ENCODE results near the gene LHFPL3.

Gene LHFPL3

DNA sequence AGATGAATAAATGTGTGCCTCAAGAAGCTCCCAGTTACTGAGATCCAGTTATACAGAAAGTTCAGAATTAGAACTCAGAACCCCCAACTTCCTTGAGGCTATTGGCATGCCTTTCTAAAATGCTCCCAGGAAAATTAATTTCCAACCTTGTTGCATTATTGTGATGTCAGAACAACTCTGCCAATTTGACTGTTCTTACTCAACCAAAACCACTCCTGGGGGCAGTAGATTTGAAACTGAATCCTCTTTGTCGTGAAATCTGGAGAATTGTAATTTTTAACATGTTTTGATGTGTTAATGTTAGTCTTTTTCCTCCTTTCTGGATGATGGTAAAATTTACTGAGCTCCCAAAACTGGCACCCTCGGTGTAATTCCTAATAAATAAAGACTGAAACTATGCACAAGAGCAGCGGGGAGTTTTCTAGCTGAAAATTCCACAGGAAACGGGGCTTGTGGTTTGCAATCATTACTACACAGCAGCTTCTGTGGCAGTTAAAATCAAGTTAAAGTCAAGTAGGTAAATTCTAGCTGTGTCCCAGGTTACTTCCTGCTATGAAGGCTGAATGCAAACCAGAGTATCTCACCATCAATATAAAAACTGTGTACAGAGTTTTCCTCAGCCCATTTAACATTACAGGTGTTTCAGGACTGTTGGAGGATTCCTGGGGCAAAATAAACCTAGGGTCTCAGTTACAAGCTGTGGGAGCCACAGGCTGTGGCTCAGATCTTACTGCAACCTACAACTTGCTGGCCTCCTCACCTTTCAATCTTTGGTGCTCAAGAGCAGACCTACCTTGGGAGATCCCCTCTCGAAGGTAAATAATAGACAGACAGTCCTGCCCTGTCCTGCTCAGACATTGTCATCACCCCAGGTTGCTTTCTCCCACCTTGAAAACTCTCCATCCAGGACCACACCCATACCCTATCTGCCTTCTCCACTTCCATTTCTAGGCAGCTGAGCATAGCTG lies 529.3 kb downstream of the LHFPL3 start:
- DNase-seq, result no peak

- no peak for DNase-seq
Measured at GRCh38 chr7:104859754-104860426, 531.5 kb downstream of the LHFPL3 start.

DNA sequence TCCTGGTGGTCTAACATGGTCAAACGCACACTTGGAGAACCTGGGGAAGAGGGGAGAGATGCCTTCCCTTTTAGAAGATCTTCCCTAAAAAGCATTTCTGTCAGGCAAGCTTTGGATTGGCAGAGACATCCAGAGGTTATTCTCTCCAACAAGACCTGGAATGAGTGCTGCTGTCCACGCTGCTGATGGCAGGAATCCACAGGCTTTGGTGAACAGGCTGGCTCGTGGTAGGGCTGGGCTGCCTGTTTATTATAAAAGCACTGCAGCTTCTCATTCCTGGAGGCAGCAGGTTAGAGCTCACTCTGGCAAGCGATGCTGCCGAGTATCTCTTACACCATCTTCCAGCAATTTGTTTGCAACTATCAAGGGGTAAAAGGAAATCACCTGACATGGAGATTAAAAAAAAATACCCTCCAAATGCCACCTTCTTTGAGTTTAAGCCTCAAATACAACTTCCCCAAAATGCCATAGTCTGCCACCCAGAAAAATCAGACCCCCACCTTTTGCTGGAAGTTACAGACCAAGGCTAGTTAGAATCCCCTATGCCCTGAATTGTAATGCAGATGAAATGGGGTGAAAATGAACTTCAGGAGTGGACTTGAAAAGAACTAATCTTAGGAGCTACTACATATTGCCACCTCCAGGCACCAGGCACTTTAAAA lies 533.5 kb downstream of the LHFPL3 start:
- no peak for DNase-seq

DNA sequence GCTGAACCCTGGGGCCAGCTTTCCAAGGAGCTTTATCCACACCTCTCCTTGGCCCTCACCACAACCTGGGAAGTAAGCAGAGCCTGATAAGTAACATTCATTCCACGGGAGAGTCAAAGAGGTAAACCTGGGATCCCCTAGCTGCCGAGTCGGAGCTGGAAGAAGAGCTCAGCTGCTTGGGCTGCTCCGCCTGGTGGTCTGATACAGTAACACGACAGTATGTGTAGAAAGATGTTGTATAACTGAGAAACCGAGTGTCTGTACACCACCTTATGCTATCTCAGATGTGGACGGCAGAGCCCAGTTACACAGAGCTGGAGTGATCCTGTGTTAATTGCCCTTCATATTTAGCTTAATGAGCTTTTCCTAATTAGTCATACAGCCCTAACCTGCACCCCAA lies 534.3 kb downstream of the LHFPL3 start:
- no peak for DNase-seq

- no peak for DNase-seq
Measured at GRCh38 chr7:104873401-104873800, 545.0 kb downstream of the LHFPL3 start.

DNA sequence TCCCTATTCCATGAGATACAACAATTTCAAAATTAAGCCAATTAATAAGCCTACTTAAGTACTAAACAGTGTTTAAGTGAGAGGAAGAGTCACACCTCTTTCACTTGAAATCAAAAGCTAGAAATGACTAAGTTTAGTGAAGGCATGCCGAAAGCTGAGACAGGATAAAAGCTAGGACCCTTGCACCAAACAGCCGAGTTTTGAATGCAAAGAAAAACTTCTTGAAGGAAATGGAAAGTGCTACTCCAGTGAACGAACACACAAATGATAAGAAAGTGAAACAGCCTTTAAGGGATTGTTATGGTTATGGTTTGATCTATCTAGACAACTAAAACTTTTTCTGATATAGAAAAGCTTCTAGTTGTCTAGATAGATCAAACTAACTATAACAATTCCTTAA lies 550.2 kb downstream of the LHFPL3 start:
- no peak for DNase-seq

DNA sequence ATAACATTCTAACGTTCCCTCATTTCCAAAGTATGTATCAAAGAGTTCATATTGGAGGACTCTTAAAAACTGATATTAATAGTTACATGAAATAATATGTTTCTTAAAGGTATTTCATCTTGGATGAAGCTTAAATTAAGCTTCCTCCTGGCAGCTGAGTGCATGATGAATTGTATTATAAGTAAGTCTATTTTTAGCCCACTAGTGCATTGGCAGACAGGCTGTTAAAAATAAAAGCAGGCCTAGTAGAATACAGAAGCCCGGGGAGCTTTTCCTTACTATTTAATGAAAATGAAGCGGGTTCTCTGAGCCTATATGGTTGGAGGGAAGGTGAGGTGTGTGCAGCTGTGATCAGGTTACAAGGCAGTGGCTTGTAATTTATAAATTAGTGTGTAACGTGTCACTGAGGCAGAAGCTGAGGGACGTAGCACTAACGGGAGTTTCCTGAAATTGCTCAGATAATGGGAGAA lies 554.9 kb downstream of the LHFPL3 start:
- no peak for DNase-seq

DNA sequence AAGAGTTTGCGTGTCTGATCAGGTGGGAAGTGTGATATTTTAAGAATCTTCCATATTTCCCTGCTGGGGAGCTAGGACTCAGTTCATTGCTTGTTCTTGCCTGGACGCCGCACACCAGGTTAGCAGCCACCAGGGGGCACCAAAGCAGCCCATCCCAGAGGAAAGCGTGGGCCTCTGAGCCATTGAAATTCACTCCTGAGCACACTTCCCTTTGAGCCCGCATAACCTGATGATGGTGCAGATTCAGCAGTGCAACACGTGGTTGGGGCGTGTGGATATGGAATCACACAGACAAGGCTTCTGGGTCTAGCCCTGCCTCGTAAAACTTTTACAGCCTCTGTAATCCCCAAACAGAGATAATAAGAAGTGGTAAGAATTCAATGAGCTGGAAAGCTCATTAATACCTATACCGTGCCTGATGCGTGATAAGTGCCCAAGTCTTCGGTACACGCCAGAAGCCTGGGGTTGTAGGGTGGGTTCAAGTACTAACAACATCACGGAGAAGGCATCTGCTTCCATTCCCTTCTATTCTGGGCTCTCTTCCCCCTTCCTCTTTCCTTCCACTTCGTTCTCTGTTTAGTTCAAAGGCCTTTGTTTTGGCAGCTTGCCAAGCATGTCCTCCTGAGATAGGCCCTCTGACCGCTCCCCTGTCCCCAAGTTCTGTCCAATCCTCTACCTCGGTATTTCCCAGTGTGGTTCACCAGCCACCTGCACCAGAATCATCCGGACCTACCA lies 555.5 kb downstream of the LHFPL3 start:
- peak; percentile 79 for DNase-seq

DNA sequence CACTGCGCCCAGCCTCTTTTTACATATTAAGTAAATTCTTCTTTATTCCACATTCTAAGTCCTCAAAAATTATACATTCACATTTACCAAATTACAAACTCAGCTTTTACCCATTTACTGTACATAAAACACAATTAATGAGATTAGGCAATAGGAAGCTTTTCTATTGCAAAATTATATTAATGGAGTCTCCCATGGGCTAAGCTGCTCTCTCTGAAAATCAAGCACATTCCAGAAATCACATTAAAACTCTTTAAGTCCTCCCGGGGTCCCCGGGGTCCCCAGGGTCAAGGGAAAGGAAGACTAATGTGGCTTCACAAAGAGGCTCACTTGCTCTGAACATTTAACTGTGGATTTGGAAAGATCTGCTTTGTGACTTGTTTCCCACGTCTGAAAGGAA lies 558.2 kb downstream of the LHFPL3 start:
- DNase-seq, result no peak

DNA sequence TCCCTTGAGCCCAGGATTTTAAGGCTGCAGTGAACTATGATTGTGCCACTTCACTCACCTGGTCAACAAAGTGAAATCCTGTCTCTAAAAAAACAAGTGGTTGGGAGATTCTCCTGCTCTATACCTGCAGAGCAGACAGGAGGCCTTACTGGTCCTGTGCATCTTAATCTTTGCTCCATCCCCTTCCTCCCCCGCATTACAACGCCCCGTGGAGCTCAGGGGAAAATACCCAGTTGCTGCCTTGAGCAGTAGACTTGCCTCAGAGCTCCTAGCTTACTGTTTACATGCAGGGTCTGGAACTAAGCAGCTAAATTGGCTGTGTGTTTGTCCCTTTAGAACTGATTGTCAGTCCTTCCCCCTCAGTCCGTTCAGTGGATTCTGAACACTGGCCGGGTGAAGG lies 561.8 kb downstream of the LHFPL3 start:
- DNase-seq, result no peak

DNA sequence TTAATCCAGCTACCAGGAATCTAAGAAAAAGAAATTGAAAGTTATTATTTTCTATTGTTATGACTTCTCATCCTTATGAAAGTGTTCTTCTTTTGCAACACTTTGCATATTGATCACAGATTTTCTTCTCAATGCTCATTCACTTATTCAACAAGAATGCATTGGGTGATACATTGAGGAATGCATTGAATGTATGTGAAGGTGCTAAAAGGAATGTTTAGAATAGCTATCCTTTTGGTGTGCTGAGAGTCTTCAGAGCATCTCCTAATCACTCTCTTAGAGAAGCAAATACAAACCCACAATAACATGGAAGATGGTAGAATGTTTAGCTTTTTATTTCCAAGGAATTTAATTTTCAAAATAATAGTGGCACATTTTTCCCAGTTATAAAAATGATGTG lies 563.5 kb downstream of the LHFPL3 start:
- DNase-seq, result no peak

- DNase-seq, result no peak
Measured at GRCh38 chr7:104894314-104894713, 565.9 kb downstream of the LHFPL3 start.

GRCh38 chr7:104894726-104895521 lies 566.5 kb downstream of the LHFPL3 start:
- DNase-seq, result no peak

DNA sequence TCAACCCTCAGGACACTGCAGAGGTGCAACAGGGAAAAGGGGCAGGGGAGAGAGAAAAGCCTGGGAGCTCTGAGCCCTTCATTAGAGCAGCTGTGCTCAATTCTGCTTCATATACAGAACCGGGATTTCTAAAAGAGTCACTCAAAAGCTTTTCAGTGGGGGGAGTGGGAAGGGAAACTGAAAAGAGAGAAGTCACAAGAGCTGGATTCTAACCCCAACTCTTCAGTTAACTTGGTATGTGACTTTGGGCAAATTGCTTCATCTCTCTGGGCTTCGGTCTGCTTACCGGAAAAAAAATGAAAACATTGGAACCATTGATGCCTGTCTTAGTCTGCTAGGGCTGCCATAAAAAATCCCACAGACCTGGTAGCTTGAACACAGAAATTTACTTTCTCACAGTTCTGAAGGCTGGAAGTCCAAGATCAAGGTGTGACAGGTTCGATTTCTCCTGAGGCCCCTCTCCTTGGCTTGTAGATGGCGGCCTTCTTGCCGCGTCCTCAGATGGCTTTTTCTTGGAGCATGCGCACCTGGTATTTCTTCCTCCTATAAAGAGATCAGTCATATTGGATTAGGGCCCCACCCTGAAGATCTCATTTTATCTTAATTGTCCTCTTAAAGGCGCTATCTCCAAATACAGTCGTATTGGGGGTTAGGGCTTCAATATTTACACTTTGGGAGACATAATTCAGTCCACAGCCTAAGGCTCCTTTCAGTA lies 567.3 kb downstream of the LHFPL3 start:
- DNase-seq, result no peak

DNA sequence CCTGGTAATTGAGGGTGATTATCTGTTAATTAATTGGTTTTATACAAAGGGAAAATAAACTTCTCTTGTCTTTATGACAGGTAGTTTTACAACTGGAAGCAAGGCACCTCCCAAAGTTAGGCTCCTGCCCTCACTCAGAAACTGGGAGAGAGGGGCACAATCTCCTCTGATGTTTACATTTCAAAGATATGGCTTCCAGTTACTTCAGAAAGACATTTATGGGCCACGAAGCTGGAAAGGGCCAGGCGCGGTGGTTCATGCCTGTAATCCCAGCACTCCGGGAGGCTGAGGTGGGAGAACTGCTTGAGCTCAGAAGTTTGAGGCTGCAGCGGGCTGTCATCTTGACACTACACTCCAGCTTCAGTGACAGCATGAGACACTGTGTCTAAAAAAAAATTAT lies 570.0 kb downstream of the LHFPL3 start:
- no peak for DNase-seq

GRCh38 chr7:104900525-104901239 lies 572.3 kb downstream of the LHFPL3 start:
- no peak for DNase-seq

- DNase-seq, result no peak
Measured at GRCh38 chr7:104901240-104901619, 572.8 kb downstream of the LHFPL3 start.

DNA sequence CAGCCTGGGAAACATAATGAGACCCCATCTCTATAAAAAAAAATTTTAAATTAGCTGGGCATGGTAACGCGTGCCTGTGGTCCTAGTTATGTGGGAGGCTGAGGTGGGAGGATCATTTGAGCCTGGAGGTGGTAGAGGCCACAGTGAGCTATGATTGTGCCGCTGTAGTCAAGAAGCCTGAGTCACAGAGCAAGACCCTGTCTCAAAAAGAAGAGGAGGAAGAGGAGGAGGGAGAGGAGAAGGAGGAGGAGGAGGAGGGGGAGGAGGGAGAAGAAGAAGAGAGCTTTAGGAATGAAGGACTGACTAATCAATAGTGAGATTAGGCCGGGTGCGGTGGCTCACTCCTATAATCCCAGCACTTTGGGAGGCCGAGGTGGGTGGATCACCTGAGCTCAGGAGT lies 573.8 kb downstream of the LHFPL3 start:
- DNase-seq, result no peak

DNA sequence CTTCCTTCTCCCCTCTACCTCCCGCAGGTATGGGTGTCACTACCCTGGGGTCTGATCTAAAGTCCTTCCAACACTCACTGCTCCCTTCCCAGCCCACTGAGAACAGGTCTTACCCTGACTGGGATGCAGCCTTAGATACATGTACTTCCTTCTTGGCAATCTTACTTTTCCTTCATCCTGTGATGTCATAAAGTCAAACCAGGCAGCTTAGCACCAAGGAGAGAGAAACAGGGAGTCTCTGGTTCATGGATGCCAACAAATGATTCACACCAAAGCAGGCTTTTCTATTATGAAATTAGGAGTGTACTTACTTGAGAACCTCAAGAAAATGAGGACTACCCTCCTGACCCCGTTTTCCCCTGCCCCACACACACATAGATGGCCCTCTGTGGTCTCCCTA lies 574.6 kb downstream of the LHFPL3 start:
- DNase-seq, result no peak

DNA sequence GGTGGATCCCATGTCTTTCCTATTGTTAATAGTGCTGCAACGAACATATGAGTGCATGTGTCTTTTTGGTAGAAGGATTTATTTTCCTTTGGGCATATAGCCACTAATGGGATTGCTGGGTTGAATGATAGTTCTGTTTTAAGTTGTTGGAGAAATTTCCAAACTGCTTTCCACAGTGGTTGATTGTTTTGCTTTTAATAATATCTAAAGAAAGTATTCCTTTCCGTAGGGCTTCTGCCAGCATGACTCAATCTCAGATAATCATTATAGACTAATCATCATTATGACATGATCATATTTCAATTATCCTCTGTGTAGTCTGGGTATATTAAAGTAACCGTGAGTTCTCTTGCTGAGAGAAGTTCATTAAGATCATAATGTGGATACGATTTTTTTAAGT lies 575.4 kb downstream of the LHFPL3 start:
- no peak for DNase-seq

DNA sequence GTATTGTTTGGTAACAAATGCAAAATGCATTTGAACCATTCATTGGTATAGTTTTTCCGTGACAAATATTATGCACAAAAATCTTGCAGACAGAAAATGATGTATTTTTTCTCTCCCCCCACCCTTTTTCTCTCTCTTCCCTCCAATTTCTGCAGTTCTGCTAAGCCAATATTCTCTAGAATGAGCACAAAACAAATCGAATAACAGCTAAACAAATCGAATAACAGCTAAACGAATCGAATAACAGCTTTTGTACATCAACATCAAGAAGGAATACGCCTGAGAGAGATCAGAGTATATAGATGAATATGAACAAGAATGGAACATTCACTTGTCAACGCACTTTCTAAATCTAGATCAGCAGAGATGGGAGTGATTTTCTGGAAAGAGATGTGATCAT lies 577.6 kb downstream of the LHFPL3 start:
- no peak for DNase-seq
